AG04450 (cell line): ENCODE data around the gene SLC6A17. TPM values are rescaled to one million over a fixed set of nuclear protein-coding genes. Genes with fewer than 3 reads are reported as not detected.

ENCODE experiments used
- CTCF ChIA-PET: fragments of 300-600, 350-600 bp; formaldehyde crosslinking; extraction: SDS; loops from one replicate; lab custom pipeline; 2022; ENCODE audit warnings: antibody characterized with exemption, inconsistent platforms; lab: Charles Lee
- POLR2A ChIA-PET: fragments of 350-600 bp; formaldehyde crosslinking; extraction: SDS; loops from one replicate; lab custom pipeline; 2021; ENCODE audit warnings: antibody characterized with exemption, inconsistent platforms; lab: Yijun Ruan, JAX
- DNase-seq: peaks from one replicate; pipeline ENCODE4 v3.0.0-alpha.2; 2011; ENCODE audit warnings: low read depth, low spot score
- H3K27ac ChIP-seq: one replicate; pipeline ENCODE4 v1.5.1; 2012; ENCODE audit warnings: low read depth, low read length, control low read depth
- H3K27me3 ChIP-seq: one replicate; pipeline ENCODE4 v1.6.0; 2012; ENCODE audit warnings: low read length; ENCODE audit not compliant: control insufficient read depth, insufficient read depth
- H3K4me3 ChIP-seq: 2 replicates; pipeline ENCODE4 v1.5.1; 2011; ENCODE audit warnings: mild to moderate bottlenecking, low read depth, low read length, control low read depth
- H3K9me3 ChIP-seq: 2 replicates; pipeline ENCODE4 v1.5.1; 2012; ENCODE audit warnings: low read length; ENCODE audit not compliant: control insufficient read depth, insufficient read depth
- CTCF ChIP-seq: IDR thresholded peaks from 2 replicates; pipeline ENCODE4 v1.5.1; 2011; ENCODE audit warnings: low read depth, low read length, control low read depth, inconsistent platforms
- polyA plus RNA-seq: library from polyadenylated mRNA; depleted of rRNA; stranded (reverse); fragments of >200 nt; gene quantifications from 2 replicates; pipeline ENCODE4 v1.2.3, GENCODE V29; 2011

SLC6A17 gene
- polyA plus RNA-seq, 1 experiment = 0.05 TPM

- ChIA-PET POLR2A (interaction anchor here (0.5 kb wide), 1 partner anchor 137 kb away, joined by 3 read pairs; no protein-coding TSS in a partner anchor), CTCF (no interaction called here)
- no peak for DNase-seq
- no peaks in the 10 kb centered on the region for H3K9me3 ChIP-seq
- no peak for TF ChIP-seq CTCF
- peaks cover 50% of the 10 kb centered on the region for H3K27me3 ChIP-seq
- no peak overlapping the region for H3K4me3 ChIP-seq
- H3K27ac ChIP-seq = no peak overlapping the region
Measured at GRCh38 chr1:110144366-110144765, 5.9 kb upstream of the SLC6A17 start.

GRCh38 chr1:110148961-110149360 lies 1.3 kb upstream of the SLC6A17 start:
- no peak for DNase-seq
- Histone ChIP-seq H3K4me3 (no peak overlapping the region), H3K9me3 (no peaks in the 10 kb centered on the region), H3K27ac (no peak overlapping the region), H3K27me3 (peaks cover 29% of the 10 kb centered on the region)
- POLR2A ChIA-PET = no interaction called here
- peak; percentile 32 for TF ChIP-seq CTCF
- CTCF ChIA-PET = no interaction called here

- CTCF ChIA-PET = interaction anchor here (0.5 to 1.4 kb wide), 3 partner anchors 63 to 162 kb away, joined by 3 to 4 read pairs (median 4); no protein-coding TSS in a partner anchor
- H3K9me3 ChIP-seq = no peaks in the 10 kb centered on the region
- no peak overlapping the region for H3K27ac ChIP-seq
- POLR2A ChIA-PET = no interaction called here
- H3K27me3 ChIP-seq = peaks cover 16% of the 10 kb centered on the region
- no peak for TF ChIP-seq CTCF
- DNase-seq = no peak
- no peak overlapping the region for H3K4me3 ChIP-seq
Measured at GRCh38 chr1:110151175-110151669, 928 bp downstream of the SLC6A17 start.

GRCh38 chr1:110152133-110152785 lies 2.0 kb downstream of the SLC6A17 start:
- Histone ChIP-seq H3K27me3 (peaks cover 10% of the 10 kb centered on the region), H3K27ac (no peak overlapping the region), H3K4me3 (no peak overlapping the region), H3K9me3 (no peaks in the 10 kb centered on the region)
- TF ChIP-seq CTCF = no peak
- CTCF ChIA-PET = interaction anchor here (1.0 kb wide), 1 partner anchor 161 kb away, joined by 4 read pairs; no protein-coding TSS in a partner anchor
- no peak for DNase-seq
- POLR2A ChIA-PET = interaction anchor here (0.6 kb wide), 1 partner anchor 508 kb away, joined by 3 read pairs; no protein-coding TSS in a partner anchor

GRCh38 chr1:110153407-110153950 lies 3.2 kb downstream of the SLC6A17 start:
- no peak for DNase-seq
- no peak for TF ChIP-seq CTCF
- H3K4me3 ChIP-seq = no peak overlapping the region
- H3K27ac ChIP-seq = no peak overlapping the region
- CTCF ChIA-PET = interaction anchor here (0.5 kb wide), 1 partner anchor 100 kb away, joined by 6 read pairs; no protein-coding TSS in a partner anchor
- POLR2A ChIA-PET = no interaction called here
- H3K9me3 ChIP-seq = no peaks in the 10 kb centered on the region
- peaks cover 7% of the 10 kb centered on the region for H3K27me3 ChIP-seq
